Esophagus squamous epithelium (tissue), 4 donors: ENCODE data around the gene SH3BP2.

ENCODE experiments used
- POLR2A ChIP-seq, 4 donors: fragments of 450-650 bp; IDR thresholded peaks; one replicate each; pipeline ENCODE4 v1.6.1; 2017; ENCODE audit warnings: antibody characterized with exemption in 4 of 4, mild to moderate bottlenecking in 4 of 4, moderate library complexity in 3 of 4
- TF ChIP-seq, protein P1 (sequence below), 6 experiments: fragments of 450-650 bp in 4 of 6; fragments of 200-600 bp in 2 of 6; sonication (generic) in 2 of 6; IDR thresholded peaks; one replicate each; pipeline ENCODE4 v1.5.1; 2016 to 2019; ENCODE audit warnings: antibody characterized with exemption in 6 of 6, mild to moderate bottlenecking in 4 of 6, moderate library complexity in 4 of 6

DNA sequence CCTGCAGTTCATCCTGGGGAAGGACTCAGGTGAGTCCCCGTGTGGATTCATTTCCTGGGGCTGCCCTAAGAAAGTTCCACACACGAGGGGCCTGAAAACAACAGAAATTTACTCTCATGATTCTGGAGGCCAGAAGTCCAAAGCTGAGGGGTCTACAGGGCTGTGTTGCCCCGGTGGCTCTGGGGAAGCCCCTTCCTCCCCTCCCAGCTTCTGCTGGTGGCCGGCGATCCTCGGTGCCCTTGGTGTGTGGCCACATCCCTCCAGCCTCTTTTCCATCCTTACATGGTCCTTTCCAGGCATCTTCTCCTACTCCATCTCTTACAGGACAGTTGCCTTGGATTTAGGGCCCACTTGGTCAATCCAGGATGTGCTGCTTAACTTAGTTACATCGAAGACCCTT, 15.1 kb downstream of the SH3BP2 start:
- TF ChIP-seq, protein P1, sequence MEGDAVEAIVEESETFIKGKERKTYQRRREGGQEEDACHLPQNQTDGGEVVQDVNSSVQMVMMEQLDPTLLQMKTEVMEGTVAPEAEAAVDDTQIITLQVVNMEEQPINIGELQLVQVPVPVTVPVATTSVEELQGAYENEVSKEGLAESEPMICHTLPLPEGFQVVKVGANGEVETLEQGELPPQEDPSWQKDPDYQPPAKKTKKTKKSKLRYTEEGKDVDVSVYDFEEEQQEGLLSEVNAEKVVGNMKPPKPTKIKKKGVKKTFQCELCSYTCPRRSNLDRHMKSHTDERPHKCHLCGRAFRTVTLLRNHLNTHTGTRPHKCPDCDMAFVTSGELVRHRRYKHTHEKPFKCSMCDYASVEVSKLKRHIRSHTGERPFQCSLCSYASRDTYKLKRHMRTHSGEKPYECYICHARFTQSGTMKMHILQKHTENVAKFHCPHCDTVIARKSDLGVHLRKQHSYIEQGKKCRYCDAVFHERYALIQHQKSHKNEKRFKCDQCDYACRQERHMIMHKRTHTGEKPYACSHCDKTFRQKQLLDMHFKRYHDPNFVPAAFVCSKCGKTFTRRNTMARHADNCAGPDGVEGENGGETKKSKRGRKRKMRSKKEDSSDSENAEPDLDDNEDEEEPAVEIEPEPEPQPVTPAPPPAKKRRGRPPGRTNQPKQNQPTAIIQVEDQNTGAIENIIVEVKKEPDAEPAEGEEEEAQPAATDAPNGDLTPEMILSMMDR (IDR thresholded peaks at IDR 0.05) = no peak
- TF ChIP-seq POLR2A (IDR thresholded peaks at IDR 0.05) = no peak
